ENCODE results near the gene RPUSD1. TPM values are rescaled to one million over a fixed set of nuclear protein-coding genes. Genes with fewer than 3 reads are reported as not detected.

Gene RPUSD1
- total and polyA plus RNA-seq, 2 donors (not counting 3 experiments of a cell fraction or from before 2014, with no cell fraction given), result 46.2 to 55.8 TPM

DNA sequence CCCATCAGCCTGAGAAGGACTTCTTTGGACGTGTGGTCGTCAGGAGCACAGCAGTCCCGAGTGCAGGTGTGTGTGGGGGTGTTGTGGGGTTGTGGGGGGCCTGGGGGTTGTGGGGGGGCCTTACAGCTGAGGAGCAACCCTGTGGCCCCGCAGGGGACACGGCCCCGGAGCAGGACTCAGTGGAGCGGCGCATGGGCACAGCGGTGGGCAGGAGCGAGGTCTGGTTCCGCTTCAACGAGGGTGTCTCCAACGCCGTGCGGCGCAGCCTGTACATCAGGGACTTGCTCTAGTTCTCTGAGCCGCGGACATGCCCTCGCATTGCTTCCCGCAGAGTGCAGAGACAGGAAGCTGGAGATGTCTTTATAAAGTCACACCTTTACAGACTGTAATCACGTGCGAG lies 9.5 kb upstream of the RPUSD1 start:
- Histone ChIP-seq H3K4me3 (replicated peaks in 1 of 3; ENCODE audit: insufficient read depth in 1 of 3, low read depth in 1 of 3, low read length in 3 of 3) (no peak overlapping the region), H3K27ac (ENCODE audit: insufficient read depth, low read depth, low read length) (no peak overlapping the region), H3K36me3 (ENCODE audit: control insufficient read depth in 2 of 2, extremely low read depth in 1 of 2, insufficient read depth in 2 of 2, low read length in 2 of 2) (no peaks in the 10 kb centered on the region), H3K4me1 (ENCODE audit: control insufficient read depth, extremely low read depth, insufficient read depth, low read length) (no peaks in the 10 kb centered on the region), H3K9me1 (replicated peaks; ENCODE audit: control insufficient read depth, extremely low read depth, insufficient read depth, low read length) (no peaks in the 10 kb centered on the region), H3K4me2 (ENCODE audit: insufficient read depth, low read length) (no peak overlapping the region), H3K27me3 (ENCODE audit: control insufficient read depth in 2 of 2, insufficient read depth in 2 of 2, low read length in 2 of 2) (peaks cover 11 to 18% of the 10 kb centered on the region in 2 experiments), H4K20me1 (replicated peaks; ENCODE audit: control insufficient read depth, extremely low read depth, insufficient read depth, low read length) (no peaks in the 10 kb centered on the region), H3K79me2 (ENCODE audit: control insufficient read depth, insufficient read depth, low read length) (no peaks in the 10 kb centered on the region), H3K9me3 (replicated peaks; ENCODE audit: control insufficient read depth, insufficient read depth, low read length) (no peaks in the 10 kb centered on the region), H3K9ac (replicated peaks; ENCODE audit: extremely low read depth, insufficient read depth, low read length) (no peak overlapping the region), H2AFZ (ENCODE audit: low read depth, low read length) (no peak overlapping the region)
- FAIRE-seq (no peak), DNase-seq (ENCODE audit: low read depth, low spot score) (no peak)
- intact Hi-C loops (cut with micrococcal nuclease), result no loop called here
- dilution Hi-C loops (cut with MboI; ENCODE audit: extremely low pct_ligation_motif_present, low sequenced_read_pairs), result no loop called here
- BruUV-seq (replicated peaks), result no TSS peak
- ChIA-PET POLR2A (no interaction called here), CTCF (no interaction called here)
- no peak for TF ChIP-seq EZH2 (IDR thresholded peaks at IDR 0.05; ENCODE audit: borderline replicate concordance, low read depth, low read length, severe bottlenecking)
- TF ChIP-seq GATA2 (IDR thresholded peaks at IDR 0.05; ENCODE audit: insufficient read depth, insufficient read length, low read depth, low read length), result no peak
- TF ChIP-seq POLR2A (IDR thresholded peaks at IDR 0.05; ENCODE audit: low read depth, low read length), result no peak
- no peak for TF ChIP-seq FOS (IDR thresholded peaks at IDR 0.05; ENCODE audit: borderline replicate concordance, insufficient read depth, low read length)
- TF ChIP-seq JUN (IDR thresholded peaks at IDR 0.05; ENCODE audit: borderline replicate concordance, insufficient read depth, insufficient read length, low read depth), result no peak
- TF ChIP-seq CTCF (IDR thresholded peaks at IDR 0.05; ENCODE audit: extremely low read depth in 1 of 2, insufficient read depth in 1 of 2, low read depth in 1 of 2, low read length in 2 of 2), result no peak
- TF ChIP-seq MYC (IDR thresholded peaks at IDR 0.05; ENCODE audit: low read depth, low read length), result no peak
- no peak for TF ChIP-seq MAX (IDR thresholded peaks at IDR 0.05; ENCODE audit: insufficient read depth, insufficient read length)
- TF ChIP-seq POLR2AphosphoS5 (IDR thresholded peaks at IDR 0.05; ENCODE audit: insufficient read depth, low read depth, low read length), result no peak
